Activated gamma-delta T cell treated with Interleukin-2 at 50 U/mL for 16 hours (primary cell): ENCODE data around the gene THRA.
A peak's percentile ranks its signal among the peaks of the same experiment; 100 is the strongest.
"Not testable (repeated sequence)": the region's sequence is repeated elsewhere in the genome, so short reads cannot be mapped to it uniquely, and the experiment has no call there.

ENCODE experiments used
- DNase-seq: peaks from one replicate; pipeline ENCODE4 v3.0.0-alpha.2; 2020

THRA gene

GRCh38 chr17:40121181-40122135 lies 58.7 kb downstream of the THRA start, which contains the start of gene MSL1:
Gene MSL1, plus strand, starts transcription at chr17:40121971. Its CDS starts 642 bp downstream, at chr17:40122613.
- DNase-seq, result peak; percentile 83

- DNase-seq, result peak; percentile 26
Measured at GRCh38 chr17:40122136-40122998, 59.6 kb downstream of the THRA start.

GRCh38 chr17:40122999-40123810 lies 60.4 kb downstream of the THRA start:
- peak; percentile 44 for DNase-seq

- DNase-seq, result no peak
Measured at GRCh38 chr17:40123811-40124114, 61.0 kb downstream of the THRA start.

- DNase-seq, result no peak
Measured at GRCh38 chr17:40124279-40125141, 61.7 kb downstream of the THRA start.

DNA sequence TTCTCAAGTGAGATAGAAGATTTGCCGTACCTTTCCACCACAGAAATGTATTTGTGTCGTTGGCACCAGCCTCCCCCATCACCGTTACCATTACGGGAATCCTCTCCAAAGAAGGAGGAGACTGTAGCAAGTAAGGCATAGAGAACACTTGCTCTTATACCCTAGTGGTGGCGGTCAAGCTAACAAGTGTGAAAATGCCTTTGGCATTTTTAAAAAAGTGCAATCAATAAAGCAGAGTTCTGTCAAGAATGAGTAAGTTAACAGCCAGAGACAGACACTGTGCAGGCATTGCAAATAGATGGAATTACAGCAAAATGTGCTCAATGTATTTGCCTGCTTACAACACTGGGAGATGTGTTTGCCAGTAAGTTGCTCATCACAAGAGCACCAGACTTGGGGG lies 66.7 kb downstream of the THRA start:
- DNase-seq, result no peak

DNA sequence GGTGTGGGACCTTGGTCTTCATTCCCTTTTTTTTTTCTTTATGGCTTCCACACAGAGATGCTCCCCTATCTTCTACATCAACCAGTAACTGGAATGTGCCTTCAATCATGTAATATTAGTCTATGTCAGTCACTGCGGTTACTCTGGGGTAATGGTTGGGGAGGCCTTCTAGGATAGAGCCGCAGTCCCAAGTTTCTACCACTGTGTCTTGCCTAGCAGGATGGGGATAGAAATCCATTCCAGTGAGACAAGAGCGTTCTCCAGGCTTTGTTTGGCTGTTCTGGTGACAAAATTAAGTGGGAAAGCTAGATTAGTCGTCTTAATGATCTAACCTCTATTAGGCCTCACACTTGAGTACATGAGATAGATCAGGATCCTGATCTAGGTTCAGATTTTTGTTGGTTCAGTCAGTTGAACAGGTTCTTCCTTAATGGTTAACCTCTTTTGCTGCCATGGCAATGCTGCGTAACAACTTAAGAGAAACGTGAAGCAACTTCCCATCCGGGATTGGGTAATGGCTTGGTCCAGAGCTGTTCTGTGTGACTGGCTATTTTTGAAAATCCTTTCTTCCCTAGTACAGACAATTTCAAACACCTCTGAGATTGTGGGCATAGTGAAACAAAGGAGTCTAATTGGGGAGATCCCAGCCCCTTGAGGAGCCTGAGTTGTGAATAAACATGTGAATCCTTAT lies 67.7 kb downstream of the THRA start:
- DNase-seq, result no peak

DNA sequence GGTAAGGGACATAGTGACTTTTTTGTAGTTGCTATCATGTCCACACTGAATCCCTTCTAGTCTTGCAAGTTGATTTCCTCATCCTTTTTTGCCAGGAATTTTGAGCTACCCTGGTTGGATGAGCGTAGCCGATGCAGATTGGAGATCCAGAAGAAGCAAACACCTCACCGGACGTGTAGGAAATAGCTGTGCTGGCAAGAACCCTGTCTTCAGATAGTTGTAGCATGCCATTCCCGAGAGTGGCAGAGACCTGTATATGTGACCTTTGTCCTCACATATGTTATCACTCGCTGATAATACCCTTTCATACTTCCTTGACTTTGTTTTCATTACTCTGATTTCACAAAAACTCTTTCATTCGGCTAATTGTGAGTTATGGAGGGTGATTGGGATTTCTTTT lies 71.4 kb downstream of the THRA start:
- DNase-seq, result no peak

DNA sequence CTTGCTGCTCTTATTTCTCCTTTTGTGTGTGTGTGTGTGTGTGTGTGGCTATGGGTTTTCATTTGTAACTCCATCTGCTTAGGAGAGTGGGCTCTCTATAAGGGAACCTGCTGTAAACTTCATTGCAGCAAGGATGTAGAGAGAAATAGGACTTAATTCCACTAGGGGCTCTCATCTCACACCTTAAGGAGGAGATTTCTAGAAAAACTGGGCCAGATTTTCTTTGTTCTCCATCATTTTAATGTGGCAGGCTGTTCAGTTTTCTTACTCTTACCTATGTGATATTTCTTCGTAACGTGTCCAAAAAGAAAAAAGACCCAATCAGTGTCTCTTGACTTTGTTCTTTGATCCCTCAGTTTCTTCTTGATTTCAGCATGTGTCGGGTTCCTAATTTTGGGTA lies 73.1 kb downstream of the THRA start:
- no peak for DNase-seq

DNA sequence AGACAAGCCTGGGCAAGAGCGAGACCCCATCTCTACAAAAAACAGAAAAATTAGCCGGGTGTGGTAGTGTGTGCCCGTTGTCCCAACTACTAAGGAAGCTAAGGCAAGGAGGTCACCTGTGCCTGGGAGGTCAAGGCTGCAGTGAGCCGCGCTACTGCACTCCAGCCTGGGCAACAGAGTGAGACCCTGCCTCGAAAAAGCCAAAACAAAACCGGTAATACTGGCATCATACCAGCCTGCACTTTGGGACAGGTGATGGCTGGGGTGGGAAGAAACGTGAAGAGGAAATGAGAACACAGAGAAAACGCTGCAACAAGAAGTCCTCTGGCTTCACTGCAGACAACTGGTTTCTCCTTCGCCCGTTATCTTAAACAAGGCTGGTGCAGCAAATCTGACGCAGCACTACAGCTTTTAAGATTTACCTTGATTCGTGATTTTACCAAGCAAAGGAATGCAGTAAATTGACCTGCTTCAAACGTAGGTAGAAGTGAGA lies 76.8 kb downstream of the THRA start:
- DNase-seq, result peak; percentile 5

DNA sequence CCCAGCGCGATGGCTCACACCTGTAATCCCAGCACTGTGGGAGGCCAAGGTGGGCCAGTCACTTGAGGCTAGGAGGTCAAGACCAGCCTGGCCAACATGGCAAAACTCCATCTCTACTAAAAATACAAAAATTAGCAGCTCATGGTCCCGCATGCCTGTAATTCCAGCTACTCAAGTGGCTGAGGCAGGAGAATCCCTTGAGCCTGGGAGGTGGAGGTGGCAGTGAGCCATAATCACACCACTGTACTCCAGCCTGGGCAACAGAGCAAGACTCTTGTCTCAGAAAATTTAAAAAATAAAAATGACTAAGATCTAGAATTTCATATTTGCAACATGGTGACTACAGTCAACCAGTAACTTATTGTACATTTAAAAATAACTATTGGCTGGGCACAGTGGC lies 80.4 kb downstream of the THRA start:
- DNase-seq, result not testable (repeated sequence)
